UCSD-AML1 (cell line): ENCODE data around the gene FAM53A.

Source experiments
- DNase-seq: peaks from one replicate; lab custom pipeline; 2025; ENCODE audit not compliant: unreplicated experiment; lab: John Stamatoyannopoulos, UW

FAM53A gene

DNA sequence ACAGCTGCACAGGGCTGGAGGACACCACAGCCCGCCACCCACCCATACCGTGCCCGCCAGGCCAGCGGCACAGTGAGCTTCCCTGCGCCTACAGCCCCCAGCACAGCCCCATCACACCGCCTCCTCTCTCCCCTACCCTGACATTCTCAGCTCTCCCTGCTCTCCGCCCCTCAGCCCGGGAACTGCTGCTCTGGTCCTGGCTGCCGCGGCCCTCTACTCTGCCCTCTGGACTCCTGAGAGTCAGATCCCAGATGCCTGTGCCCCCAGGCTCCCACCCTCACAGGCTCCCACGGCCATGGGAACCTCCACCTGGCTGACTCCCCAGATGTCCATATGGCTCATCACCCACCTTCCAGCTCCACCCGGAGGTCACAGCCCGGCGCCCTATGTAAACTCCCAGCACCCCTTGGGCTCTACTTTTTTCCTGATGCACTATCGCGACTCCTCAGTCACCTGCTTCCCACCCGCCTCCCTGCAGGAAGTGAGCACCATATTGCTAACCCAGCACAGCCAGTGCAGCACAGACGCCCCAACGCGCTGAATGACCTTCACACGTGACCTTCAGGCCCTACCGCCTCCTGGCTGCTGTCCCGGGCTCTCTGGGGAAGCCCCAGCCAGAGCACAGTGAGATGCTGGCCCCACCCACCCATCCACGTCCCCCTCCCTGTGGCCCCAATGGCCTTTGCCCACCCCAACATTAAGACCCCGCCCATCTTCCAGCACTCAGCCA, 23.0 kb downstream of the FAM53A start:
- no peak for DNase-seq

DNA sequence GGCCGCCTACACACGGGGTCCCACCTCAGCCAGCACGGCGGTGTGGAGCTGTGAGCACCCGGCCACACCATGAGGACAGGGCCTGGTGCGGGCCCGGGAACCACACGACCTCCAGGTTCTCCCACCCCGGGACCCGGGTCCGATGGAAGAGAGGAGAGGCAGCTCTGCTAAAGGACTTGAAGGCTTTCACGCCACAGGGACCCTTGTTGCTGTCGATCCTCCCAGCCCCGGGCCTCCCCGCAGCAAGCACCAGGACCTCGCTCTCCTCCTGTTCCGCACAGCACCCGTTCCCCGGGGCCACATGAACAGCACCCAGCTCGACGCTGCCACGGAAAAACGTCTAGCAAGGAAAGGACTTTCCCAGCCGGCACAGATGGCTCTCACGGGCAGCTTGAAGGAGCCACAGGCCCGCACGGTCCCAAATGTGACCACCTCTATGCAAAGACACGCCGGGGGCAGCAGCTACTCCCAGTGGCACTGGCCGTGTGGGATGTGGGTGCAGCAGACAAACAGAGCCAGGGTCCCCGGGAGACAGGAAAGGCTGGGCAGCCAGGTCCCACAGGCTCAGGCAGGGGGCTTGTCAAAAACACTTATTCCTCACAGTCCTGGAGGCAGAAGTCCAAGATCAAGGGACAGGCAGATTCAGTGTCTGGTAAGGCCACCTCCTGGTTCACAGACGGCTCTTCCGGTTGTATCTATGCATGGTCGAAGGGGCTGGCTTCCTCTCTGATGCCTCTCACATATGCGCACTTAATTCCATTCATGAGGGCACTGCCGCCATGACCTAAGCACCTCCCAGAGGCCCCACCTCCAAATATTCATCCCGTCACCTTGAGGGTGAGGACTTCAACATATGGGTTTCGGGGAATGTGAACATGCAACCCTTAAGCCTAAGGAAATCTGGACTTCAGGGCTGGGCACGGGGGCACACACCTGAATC, 24.7 kb downstream of the FAM53A start:
- DNase-seq: no peak

DNA sequence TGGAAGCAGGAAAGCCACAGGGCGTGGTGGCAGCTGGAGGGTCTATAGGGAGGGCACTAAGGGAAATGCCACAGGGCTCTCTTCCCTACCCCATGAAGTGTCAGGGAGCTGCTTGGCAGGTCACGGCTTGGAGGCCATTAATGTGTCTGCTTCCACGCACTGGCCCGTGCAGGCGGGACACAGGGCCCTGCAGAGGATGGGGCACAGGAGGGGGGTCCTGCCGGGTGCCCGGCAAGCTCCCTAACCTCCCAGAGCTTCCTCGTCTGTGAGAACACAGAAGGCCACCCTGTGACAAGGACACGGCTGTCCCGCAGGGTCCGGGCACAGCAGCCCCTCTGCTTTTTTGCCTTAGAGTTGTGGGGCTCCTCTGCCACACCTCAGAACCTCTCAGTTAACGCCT, 25.5 kb downstream of the FAM53A start:
- DNase-seq: no peak

DNA sequence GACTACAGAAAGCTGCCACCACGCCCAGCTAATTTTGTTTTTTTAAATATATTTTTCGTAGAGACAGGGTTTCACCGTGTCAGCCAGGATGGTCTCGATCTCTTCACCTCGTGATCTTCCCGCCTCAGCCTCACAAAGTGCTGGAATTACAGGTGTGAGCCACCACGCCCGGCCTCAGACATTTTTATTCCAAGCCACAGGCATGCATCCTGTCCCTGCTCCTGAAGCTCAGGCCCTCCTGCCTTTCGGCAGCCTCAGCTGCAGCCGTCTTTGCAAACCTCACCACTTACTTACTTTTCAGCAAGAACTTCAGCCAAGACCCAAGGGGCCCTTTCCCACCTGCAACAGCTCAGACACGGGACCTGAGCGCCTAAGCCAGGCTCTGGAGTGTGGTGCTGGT, 26.0 kb downstream of the FAM53A start:
- no peak for DNase-seq

DNA sequence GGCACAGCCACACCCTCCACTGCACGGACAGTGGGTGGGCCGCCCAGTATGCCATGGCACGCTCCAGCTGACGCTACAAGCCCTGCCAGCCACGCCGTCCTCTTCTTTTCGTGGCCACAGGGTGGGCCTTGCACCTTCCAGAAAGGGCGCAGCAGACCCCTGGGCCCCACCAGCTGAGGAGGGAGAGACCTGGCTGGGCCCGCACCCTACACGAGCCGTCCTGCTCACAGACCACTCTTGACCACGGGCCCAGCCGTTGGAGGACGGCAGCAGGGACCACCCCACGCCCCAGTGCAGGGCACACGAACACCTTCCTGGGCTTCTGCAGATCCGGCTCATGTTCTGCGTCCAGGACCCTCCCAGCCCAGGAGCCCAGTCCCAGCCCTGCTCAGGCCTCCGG, 27.1 kb downstream of the FAM53A start:
- no peak for DNase-seq

DNA sequence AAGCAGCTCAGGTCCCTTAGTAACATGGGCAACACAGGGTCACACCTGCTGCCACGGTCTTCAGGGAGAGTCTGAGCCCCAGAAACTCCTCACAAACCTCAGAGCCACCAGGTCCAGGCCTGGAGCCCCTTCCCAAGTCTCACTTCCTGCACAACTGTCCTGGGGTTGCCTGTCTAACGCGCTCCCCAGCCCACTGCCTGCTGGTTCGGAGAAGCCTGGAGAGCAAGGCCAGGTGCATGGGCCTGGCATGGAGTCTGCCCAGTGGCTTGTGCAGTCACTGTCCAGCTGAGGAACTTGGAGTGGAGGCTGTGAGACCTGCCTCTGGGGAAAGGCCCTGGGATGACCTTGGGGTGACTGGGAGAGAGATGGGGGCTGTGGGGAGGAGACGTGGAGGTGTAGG, 28.0 kb downstream of the FAM53A start:
- no peak for DNase-seq

DNA sequence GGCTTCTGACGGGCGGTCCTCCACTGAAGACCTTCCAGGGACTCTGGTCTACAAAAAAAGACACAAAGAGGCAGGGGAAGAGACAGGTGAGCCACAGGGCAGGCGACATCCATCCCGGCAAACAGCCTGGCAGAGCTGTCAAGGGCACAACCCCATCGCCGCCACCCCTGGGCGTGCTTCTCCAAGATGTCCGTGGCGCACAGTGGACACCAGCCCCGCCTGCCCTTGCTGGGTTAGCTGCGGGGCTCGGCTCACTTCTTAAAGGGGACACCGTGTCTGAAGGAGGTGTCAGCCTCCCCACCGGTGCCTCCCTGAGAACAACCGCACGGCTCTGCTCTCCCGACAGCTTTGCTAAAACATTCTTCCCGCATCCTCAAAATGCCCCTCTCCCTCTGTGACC, 28.4 kb downstream of the FAM53A start:
- no peak for DNase-seq

DNA sequence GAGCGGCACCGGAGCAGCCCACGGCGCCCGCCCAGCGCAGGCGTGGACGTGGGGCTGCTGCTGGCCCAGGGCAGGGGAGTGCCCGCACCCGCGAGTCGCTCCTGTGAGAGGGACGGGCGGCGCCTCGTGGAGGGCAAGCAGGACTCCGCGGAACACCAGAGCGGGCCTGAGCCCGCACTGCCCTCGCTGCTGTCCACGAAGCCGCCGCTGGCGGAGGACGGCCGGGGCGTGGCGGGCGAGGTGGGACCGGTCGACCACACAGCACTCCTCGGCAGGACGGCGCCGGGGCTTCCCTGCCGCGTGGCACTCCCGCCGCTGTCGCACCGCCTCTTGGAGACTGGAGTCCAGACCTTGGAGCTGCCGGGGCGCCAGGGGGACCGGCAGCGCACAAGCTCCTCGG, 29.0 kb downstream of the FAM53A start:
- DNase-seq: no peak

DNA sequence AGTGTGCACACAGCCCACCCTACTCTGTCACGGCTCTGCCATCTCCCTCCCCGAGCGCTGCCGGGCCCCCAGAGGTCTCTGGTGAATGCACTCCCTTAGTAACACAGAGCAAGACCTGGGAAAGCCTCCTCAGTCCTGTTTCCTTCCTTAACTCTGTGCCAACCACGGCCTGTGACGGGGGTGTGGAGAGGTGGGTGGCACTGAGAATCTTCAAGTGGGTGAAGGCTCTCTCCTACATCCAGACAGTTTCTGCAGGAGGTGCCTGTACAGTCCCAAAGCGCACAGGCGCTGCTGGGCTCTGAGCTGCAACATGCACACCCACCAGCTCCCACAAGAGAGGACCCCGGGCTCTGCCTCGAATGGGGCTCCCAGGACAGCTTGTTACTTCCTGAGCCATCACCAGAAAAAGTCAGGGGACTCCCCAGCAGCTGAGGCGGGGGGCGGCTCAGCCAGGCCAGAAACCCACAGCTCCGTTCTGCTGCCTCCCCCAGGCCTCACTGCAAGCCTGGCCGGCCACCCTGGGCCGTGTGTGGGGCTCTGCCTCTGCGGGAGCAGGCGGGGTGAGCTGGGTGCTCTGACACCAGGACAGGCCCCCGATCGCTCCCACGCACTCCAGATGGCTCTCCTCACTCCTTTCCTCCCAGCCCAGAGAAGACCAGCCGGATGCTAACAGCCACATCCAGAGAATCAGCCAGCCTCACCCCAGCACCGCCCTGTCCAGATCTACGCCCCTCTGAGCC, 29.7 kb downstream of the FAM53A start:
- DNase-seq: no peak

DNA sequence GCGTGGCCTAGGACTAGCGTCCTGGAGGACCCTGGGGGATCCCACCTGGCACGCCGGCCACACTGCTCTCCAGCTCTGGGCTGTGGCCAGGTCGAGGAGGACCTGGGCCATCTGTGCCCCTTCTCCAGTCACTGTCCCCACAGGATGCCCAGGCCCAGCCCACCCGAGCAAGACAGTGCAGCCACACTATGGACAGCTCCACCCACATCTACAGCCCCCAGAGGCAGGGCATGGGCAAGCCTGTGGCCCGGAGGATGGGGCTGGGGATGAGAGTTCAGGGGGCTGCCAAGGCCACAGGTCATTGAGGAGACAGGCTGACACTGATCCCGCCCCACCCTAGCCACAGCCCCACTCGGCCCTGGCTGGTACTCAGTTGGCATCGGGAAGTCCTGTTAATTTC, 30.3 kb downstream of the FAM53A start:
- no peak for DNase-seq

DNA sequence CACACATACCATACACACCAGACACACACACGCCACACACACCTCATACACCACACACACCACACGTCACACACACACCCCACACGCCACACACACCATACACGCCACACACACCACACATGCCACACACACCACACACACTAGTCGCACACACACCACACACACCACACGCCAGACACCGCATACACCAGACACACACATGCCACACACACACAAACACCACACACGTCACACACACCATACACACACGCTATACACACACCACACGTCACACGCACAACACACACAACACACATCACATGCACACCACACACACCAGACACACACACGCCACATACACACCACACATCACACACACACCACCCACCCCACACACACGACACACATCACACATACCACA, 32.0 kb downstream of the FAM53A start:
- no peak for DNase-seq

DNA sequence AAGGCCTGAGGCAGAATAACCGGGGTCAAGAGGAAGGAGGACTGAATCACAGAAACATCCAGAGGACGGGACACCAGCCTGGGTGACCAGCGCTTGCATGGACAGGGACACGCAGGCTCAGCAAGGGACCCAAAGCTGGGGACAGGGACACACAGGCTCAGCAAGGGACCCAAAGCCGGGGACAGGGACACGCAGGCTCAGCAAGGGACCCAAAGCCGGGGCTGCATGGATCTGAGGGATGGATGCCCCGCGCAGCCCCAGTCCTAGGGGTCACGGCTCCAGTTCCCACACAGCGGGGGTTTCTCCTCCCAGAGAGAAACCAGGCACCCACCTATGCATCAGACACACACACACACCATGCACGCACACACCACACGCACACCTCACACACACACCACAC, 32.5 kb downstream of the FAM53A start:
- no peak for DNase-seq

DNA sequence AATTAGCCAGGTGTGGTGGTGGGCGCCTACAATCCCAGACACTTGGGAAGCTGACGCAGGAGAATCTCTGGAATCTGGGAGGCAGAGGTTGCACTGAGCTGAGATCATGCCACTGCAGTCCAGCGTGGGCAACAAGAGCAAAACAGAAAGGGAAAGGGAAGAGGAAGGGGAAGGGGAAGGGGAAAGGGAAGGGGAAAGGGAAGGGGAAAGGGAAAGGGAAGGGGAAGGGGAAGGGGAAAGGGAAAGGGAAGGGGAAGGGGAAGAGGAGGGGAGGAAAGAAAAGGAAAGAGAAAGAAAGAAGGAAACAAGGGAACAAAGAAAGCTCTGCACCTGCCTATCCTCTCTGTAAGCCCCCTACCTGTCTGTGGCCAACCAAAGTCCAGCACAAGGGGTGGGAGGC, 35.2 kb downstream of the FAM53A start:
- DNase-seq: no peak

DNA sequence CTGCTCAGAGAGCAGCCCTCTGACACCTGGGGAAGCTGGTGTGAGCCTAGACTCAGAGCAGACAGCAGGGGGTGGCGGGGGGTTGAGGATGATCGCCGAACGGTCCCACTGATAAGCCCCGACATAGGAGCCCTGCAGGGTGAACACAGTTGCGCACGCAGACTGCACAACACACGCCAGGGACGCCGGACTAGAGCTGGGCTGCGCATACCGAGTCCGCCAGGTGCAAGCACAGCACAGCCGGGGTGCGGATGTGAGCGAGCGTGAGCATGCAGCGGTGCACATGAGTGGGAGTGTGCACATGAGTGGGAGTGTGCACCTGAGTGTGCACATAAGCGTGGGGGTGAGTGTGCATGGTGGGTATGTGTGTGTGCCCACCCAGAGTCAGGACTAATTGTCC, 36.7 kb downstream of the FAM53A start:
- DNase-seq: no peak

DNA sequence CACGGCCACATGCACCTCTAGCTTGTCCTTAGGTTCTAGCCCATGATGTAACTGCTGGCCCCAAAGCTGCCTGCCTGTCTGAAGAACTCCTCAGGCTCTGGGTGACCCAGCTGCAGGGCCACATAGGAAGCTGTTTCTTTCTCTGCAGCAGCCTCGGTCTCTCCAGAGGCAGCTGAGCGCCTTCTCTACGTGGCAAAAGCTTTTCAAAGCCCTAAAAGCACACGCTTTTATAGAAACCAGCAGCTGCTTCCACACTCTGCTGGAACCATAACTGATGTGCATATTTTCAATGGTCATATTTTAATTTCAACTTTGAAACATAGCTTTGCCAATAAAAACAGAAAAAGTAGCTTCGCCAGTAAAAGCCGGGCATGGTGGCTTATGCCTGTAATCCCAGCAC, 37.4 kb downstream of the FAM53A start:
- DNase-seq: no peak

DNA sequence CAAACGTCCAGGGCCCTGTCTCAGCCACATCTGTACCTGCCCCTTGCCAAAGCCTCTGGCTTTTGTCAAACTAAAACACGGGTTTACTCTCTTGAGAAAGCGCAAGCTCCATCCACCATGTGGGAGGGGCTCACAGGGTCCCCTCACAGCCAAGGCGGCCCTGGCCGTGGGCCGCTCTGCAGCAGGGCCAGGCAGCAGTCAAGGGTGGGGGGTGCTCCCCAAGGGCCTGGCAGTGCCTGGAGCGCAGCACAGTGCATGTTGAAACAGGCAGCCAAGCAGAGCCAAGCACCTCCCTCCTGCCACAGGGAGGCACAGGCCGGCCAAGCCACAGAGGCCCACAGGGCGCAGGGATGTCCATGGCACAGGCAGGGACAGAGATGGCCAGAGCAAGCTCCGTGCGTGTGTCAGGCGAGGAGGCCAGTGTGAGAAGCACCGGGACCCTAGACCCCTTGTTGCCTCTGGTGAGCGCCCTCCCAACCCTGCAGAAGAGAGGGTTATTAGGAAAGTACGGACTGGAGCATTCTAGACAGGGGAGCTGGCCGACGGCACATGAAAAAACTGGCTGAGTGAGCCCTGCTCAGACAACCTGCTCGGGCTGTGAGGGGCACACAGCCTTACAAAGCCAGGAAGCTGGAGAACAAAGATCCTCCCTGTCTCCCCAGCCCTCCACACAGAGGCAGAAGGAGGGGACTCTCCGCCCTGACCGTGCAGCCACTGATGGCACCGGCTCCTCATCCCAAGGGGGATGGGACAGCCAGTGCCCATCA, 39.0 kb downstream of the FAM53A start:
- no peak for DNase-seq

DNA sequence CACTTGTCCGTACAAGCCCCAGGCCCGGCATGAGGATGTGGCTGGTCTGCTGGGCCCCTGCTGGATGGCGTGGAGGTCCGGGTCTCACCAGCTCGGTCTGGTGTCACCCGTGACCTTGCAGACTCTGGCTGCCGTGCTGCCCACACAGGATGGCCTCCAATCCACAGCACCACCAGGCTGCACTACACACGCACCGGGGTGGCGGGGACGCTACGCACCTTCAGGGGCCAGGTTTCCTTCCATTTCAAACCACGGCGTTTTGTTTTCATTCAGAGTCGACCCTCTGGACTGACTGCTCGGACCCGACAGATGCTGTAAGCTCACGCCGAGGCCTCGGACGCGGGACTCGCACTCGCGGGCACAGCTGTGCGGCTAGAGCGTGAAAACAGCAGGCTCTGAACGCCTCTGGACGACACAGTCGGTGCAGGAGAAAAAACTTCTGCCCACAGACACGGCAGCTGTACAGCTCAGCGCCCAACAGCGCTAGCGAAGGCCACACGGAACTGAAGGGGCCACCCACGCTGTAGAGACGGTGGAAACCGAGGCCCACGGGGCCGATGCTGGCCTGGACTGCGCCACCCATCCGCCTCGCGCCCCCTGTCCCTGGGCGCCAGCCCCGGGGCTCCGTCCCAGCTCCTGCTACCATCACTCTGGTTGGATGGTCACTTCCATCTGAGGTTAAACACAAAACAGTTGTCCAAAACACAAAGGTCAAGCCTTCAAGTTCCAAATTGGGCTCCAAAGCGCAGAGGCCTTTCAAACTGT, 40.0 kb downstream of the FAM53A start:
- no peak for DNase-seq

DNA sequence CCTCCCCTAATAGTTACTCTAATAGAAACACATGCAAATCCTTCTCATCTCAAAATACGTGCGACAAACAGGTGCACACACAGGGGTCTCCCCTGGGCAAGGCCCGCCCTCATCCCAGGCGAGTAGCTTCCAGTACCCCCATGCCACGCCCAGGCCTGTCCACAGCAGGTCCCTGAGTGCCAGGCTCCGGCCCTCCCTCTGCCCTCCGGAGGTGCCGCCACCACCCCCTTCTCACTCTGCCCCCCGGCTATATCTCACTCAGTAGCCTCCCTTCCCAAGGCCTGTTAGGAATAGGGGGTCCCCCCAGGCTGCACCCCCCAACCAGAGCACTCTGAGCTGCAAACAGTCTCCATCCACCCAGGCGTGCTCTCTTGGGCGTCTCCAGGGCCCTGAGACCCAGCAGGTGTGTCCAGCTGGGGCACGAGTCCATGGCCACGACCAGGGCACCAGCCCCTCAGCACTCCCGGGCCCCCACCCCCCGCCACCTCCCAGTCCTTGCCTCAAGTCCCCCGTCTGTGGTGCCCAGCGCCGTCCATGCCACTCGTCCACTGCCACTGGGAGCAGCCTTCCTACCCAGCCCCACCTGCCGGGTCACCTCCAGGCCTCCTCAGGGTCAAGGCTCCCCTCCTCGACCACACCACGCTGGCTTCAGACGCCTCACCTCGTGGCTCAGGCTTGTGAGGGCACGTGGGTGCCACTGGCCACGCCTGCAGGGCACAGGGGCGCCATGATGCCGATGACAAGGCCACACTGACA, 41.7 kb downstream of the FAM53A start:
- no peak for DNase-seq

DNA sequence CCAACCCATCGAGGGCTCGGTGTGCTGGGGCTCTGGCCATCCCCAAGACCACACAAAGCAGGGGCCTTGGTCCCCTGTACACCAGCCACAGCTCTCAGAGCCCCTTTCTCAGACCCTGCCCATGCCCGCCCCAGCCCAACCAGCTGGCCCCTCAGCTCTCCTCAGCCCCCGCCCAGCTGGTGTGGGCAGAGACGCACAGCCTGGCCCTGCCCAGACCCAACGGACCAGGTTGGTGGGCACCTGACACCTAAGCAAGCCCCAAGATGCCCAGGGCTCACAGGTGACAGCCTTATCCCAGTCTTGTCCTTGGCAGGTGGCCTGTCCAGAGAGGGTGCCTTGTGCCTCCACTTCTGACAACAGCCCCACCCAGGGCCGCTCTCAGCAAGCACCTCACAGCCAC, 42.4 kb downstream of the FAM53A start:
- DNase-seq: no peak
